Activated T-cell treated with anti-CD3 and anti-CD28 coated beads, Interleukin-2, amount 50 U/mL, for 48 hours (primary cell): Measurements from ENCODE around the gene ARL3.

ENCODE experiments used
- DNase-seq, 2 experiments: peaks; one replicate each; pipeline ENCODE4 v3.0.0-alpha.2; 2020

ARL3 gene

GRCh38 chr10:102649797-102650654, 64.2 kb downstream of the ARL3 start:
- DNase-seq, result no peak

GRCh38 chr10:102648889-102649796, 65.1 kb downstream of the ARL3 start:
- peak in 1 of 2 experiments; percentile 59 for DNase-seq

- DNase-seq, result peak in 1 of 2 experiments; percentile 27
These were observed 65.8 kb downstream of the ARL3 start for GRCh38 chr10:102648269-102648888.

- no peak for DNase-seq
These were observed 66.5 kb downstream of the ARL3 start for GRCh38 chr10:102647443-102648268.

GRCh38 chr10:102646610-102647442, 67.4 kb downstream of the ARL3 start:
- peak; percentile 68 to 71 for DNase-seq

GRCh38 chr10:102645741-102646609, 68.2 kb downstream of the ARL3 start:
- peak; percentile 88 to 89 for DNase-seq

- DNase-seq, result no peak
These were observed 68.8 kb downstream of the ARL3 start for GRCh38 chr10:102645388-102645740.

GRCh38 chr10:102644646-102645387, 69.4 kb downstream of the ARL3 start:
- DNase-seq, result peak; percentile 83 to 88

GRCh38 chr10:102644066-102644645, 70.0 kb downstream of the ARL3 start, which contains the start of gene TRIM8:
TRIM8 (plus strand) TSS chr10:102644479; CDS start chr10:102644618, 139 bp downstream.
- peak in 1 of 2 experiments; percentile 77 for DNase-seq

- DNase-seq, result peak; percentile 73 to 80
These were observed 70.7 kb downstream of the ARL3 start for GRCh38 chr10:102643336-102644065.

- DNase-seq, result peak in 1 of 2 experiments; percentile 61
These were observed 71.4 kb downstream of the ARL3 start for GRCh38 chr10:102642736-102643335.

- DNase-seq, result peak; percentile 97 to 99
These were observed 72.1 kb downstream of the ARL3 start for GRCh38 chr10:102641880-102642735.

- DNase-seq, result no peak
These were observed 72.8 kb downstream of the ARL3 start for GRCh38 chr10:102641402-102641801.

GRCh38 chr10:102639537-102639936, 74.7 kb downstream of the ARL3 start:
- DNase-seq, result no peak

- no peak for DNase-seq
These were observed 78.8 kb downstream of the ARL3 start for GRCh38 chr10:102635377-102635776.

GRCh38 chr10:102634686-102635085, 79.5 kb downstream of the ARL3 start:
- no peak for DNase-seq

- no peak for DNase-seq
These were observed 80.3 kb downstream of the ARL3 start for GRCh38 chr10:102633848-102634247.
